ENCODE measurements around the gene CLIP3.

DNA sequence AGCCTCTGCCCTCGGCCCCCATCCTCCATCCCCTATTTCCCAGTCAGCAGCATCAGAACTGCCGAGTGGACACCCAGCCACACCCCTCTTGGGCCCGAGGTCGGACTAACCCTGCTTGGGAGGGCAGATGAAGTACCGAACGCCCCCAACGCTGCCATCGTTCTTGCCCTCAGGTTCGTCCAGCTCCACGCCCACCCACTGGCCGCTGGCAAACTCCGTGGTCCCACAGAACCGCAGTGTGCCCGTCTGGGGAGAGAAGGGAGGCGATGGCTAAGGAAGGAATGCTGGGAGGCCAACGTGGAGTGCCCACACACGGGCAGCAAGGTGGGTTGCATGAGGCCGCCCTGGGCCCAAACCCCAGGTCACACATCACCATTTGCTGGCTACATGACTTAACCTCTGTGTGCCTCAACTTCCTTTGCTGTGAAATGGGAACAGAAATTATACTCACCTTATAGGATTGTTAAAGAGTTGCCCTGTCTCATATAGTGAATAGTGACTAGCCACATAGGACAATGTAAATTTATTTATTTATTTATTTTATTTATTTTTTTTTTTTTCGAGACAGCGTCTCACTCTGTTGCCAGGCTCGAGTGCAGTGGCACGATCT is 13.5 kb downstream of the CLIP3 start:
- TF ChIP-seq ZBTB7A (IDR thresholded peaks at IDR 0.05; ENCODE audit: borderline replicate concordance, control insufficient read depth, low read depth, low read length) (no peak), EP300 (IDR thresholded peaks at IDR 0.05; ENCODE audit: low read length) (no peak), PRPF4 (IDR thresholded peaks at IDR 0.05; ENCODE audit: insufficient read depth, low read depth, low read length, poor library complexity, severe bottlenecking) (no peak), ELF1 (tag; IDR thresholded peaks at IDR 0.05) (no peak)
- TF ChIP-seq, protein P1, sequence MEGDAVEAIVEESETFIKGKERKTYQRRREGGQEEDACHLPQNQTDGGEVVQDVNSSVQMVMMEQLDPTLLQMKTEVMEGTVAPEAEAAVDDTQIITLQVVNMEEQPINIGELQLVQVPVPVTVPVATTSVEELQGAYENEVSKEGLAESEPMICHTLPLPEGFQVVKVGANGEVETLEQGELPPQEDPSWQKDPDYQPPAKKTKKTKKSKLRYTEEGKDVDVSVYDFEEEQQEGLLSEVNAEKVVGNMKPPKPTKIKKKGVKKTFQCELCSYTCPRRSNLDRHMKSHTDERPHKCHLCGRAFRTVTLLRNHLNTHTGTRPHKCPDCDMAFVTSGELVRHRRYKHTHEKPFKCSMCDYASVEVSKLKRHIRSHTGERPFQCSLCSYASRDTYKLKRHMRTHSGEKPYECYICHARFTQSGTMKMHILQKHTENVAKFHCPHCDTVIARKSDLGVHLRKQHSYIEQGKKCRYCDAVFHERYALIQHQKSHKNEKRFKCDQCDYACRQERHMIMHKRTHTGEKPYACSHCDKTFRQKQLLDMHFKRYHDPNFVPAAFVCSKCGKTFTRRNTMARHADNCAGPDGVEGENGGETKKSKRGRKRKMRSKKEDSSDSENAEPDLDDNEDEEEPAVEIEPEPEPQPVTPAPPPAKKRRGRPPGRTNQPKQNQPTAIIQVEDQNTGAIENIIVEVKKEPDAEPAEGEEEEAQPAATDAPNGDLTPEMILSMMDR (IDR thresholded peaks at IDR 0.05 in 2 of 3, conservative IDR thresholded peaks at IDR 0.05 in 1 of 3; ENCODE audit: insufficient read depth in 2 of 3, low read depth in 1 of 3, low read length in 3 of 3), result no peak
- TF ChIP-seq, protein P2, sequence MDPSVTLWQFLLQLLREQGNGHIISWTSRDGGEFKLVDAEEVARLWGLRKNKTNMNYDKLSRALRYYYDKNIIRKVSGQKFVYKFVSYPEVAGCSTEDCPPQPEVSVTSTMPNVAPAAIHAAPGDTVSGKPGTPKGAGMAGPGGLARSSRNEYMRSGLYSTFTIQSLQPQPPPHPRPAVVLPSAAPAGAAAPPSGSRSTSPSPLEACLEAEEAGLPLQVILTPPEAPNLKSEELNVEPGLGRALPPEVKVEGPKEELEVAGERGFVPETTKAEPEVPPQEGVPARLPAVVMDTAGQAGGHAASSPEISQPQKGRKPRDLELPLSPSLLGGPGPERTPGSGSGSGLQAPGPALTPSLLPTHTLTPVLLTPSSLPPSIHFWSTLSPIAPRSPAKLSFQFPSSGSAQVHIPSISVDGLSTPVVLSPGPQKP (CRISPR knock-in tag; IDR thresholded peaks at IDR 0.05), result no peak

Data from K562 (cell line).